Measurements from ENCODE around the gene PPM1H.
"Not testable (repeated sequence)": the region's sequence is repeated elsewhere in the genome, so short reads cannot be mapped to it uniquely, and the experiment has no call there.

Gene PPM1H

DNA sequence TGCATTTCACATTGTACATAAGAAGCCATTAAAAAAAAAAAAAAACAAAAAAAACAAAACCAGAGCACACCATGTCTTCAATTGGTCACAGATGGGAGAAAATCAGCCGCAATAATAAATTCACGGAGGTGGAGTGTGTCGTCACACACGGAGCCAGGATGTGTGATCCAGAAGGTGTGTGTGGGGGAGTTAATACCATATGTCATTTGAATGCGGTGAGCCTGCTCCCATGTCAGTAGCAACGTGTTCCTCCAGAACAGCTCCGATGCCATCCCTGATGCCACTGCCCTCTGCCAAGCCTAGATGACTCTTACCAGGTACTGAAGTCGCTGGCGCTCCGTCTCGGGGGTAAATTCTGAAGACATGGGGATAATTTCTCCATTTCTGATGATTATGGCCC lies 197.8 kb downstream of the PPM1H start:
- DNase-seq (ENCODE audit: low read depth in 2 of 2), result no peak

- no peak for DNase-seq (ENCODE audit: low read depth in 2 of 2)
Observed at GRCh38 chr12:62736596-62736995, 198.4 kb downstream of the PPM1H start.

DNA sequence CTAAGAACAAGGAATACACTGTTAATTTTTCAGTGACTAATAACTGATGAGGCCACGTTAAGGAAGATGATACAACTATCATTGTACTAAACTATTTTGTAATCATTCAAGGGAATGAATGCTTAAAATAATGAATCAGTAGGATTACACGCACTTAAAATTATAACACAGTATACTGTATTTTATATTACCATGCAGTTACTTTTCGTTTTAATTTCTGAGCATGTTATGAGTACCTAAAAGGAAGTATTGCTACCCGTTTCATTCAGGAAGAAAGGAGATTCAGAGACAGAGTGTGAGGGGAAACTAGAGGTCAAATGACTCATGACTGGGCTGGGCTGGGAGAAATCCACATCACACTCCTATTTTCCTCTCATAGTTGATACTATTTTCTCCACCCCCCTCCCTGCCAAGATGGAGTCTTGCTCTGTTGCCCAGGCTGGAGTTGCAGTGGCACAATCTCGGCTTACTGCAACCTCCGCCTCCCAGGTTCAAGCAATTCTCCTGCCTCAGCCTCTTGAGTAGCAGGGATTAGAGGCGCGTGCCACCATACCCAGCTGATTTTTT lies 202.0 kb downstream of the PPM1H start:
- no peak for DNase-seq (ENCODE audit: low read depth in 2 of 2)

- no peak for DNase-seq (ENCODE audit: low read depth in 2 of 2)
Observed at GRCh38 chr12:62731055-62731820, 203.7 kb downstream of the PPM1H start.

DNA sequence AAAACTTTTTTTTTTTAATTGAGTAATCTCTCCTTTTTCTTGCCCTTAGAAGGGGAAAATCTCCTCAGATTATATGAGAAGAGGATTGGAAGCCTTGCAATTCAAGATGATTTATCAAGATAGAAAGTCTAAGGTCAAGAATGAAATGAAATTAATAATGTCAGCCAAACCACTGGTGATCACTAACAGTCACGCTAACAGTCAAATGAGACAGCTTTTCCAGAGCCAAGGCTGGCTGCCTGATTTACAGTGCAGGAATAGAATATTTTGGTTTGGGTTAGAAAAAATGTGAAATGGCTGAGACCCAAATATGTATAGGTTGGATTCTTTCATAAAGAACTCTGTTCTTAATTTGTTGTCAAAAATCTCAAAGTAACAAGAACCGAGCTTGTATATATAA lies 204.3 kb downstream of the PPM1H start:
- DNase-seq (ENCODE audit: low read depth in 2 of 2), result no peak

- not testable (repeated sequence) for DNase-seq (ENCODE audit: low read depth in 2 of 2)
Observed at GRCh38 chr12:62729579-62730544, 205.1 kb downstream of the PPM1H start.

DNA sequence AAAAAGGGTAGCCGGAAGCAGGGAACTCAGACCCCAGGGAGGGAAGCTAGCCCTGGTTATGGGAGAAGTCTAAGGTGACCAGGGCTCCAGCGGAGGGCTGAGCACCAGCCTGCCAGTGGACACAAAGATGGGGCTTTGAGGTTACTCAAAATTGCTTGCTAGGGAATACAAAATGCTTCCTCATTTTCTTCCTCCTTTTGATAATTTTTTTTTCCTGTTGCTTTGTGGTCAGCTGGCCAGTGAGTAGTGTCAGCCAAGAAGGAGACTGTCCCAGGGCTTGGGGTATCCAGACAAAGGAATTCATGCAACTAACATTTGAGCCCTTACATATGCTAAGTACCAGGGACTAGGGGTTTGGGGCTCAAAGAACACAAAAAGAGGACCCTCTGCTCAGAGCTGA lies 206.2 kb downstream of the PPM1H start:
- DNase-seq (ENCODE audit: low read depth in 2 of 2), result no peak

GRCh38 chr12:62726471-62726980 lies 208.4 kb downstream of the PPM1H start:
- DNase-seq (ENCODE audit: low read depth in 2 of 2), result no peak

DNA sequence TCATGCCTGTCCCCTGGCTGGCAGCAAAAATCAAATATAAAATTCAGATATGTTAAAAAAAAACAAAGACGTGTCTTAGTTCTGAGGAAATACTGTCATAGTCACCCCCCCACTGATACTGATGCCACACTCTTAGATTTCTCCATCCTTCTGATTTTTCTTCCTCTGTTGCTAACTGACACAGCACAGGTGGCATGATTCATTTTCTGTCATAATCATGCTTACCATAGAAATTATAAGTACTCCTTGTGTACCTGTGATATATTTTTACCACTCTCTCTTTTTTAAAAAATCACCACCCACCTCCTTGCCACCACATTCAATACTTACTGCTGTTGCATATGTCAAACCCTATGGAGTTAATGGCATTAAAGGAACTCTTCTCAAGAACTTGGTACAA lies 209.2 kb downstream of the PPM1H start:
- no peak for DNase-seq (ENCODE audit: low read depth in 2 of 2)

DNA sequence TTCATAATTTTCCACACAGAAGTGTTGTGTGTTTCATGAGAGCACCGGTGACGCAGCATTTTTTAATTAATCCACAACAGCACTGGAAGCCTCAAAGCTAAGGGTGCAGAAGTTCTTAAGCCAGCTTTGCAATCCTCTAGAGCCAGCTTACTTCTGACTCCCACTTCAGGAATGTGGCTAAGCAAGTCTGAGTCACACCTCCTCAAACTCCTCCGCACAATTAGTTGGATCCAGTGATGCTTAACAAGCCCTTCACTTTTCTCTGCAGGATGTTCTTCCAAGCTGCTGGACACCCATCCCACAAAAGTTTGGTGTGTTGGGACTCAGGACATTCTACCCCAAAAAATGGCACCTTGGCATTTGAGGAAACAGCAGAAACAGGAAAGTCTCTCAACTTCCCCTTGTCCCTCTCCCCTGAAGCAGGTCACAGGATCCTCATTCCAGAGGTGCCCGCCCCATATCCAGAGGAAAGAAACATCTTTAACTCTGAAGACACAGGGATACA lies 210.0 kb downstream of the PPM1H start:
- DNase-seq (ENCODE audit: low read depth in 2 of 2), result no peak

DNA sequence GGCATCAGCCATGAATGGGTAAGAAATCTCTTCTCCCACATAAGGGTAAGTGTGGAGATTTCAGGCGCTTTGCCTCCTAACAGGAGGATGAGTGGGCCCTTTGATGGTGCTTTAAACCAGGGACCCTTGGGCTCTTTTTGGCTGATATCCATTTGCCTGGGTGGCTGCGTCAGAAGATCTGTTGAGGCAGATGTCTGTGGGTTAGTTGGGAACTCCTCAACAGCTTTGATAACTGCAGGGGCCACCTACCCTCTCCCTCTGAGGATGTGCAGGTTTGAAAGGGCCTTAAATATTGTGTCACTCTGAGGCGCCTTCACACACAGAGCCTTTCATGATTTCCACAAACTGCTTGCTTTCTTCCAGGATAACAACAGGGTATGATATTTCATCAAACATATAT lies 210.7 kb downstream of the PPM1H start:
- no peak for DNase-seq (ENCODE audit: low read depth in 2 of 2)

- DNase-seq (ENCODE audit: low read depth in 2 of 2), result no peak
Observed at GRCh38 chr12:62722971-62723680, 211.8 kb downstream of the PPM1H start.

GRCh38 chr12:62720661-62721330 lies 214.2 kb downstream of the PPM1H start:
- no peak for DNase-seq (ENCODE audit: low read depth in 2 of 2)

DNA sequence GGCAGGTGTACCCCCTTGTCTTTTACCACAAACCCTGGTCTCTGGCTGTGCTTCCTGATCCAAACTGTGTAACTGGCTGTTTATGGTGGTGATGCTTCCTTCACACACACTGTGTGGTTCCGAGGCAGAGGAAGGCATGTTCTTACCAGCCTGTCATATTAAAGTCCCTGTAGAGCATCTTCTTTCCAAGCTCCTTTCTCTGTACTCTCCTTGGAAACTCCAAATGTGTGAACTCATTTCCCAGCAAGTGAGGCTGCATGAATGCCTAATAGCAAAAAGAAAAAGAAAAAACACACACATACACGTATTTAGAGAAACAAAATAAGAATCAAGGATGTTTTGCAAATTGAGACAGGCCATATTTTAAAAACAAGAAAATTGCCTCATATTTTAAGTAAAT lies 214.9 kb downstream of the PPM1H start:
- DNase-seq (ENCODE audit: low read depth in 2 of 2), result no peak

DNA sequence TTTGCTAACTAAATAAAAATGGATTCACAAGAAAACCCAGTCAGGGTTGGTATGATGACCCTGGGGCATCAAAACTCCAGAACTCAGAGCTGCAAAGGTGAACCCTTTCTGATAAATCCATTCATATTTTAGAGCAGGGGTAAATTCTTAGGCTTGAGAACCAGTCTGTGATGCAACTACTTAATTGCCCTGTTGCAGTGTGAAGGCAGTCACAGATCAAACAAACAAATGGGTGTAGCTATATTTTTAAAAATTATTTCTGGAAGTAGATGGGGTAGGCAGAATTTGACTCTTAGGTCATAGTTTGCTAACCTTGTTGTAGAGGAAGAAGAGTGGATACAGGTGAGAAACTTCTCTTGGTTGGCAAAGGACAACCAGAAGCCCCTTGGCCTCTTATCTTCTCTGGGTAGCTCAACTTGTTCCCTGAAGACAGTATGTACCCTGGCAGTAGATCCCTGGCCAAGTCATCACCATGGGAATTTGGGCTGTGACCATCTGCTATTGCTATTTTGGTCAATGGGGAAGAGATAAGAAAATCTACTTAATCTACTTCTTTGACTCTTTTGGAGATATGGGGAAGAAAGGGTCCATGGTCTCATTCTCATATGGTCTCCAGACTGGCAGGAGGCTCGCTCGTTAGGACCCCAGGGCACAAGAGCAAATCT lies 216.1 kb downstream of the PPM1H start:
- DNase-seq (ENCODE audit: low read depth in 2 of 2), result no peak

DNA sequence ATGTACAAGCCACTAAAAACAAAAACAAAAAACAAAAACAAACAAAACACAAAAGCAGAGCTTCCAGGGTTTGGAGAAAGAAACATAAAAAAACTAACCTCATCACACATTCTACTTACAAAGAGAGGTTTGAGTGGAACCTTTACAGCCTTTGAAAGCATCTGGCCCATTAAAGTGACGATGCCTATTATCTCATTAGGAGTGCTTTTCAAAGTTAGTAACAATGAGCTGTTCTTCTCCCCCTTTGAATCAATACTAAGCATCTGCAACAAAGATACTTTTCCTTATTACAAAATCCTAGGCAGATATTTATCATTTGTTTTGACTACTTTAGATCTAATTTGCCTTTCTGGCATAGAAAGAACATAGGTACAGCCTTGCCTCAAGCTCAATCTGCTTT lies 217.3 kb downstream of the PPM1H start:
- DNase-seq (ENCODE audit: low read depth in 2 of 2), result no peak

- no peak for DNase-seq (ENCODE audit: low read depth in 2 of 2)
Observed at GRCh38 chr12:62716866-62717525, 218.0 kb downstream of the PPM1H start.

- DNase-seq (ENCODE audit: low read depth in 2 of 2), result no peak
Observed at GRCh38 chr12:62716037-62716436, 218.9 kb downstream of the PPM1H start.

DNA sequence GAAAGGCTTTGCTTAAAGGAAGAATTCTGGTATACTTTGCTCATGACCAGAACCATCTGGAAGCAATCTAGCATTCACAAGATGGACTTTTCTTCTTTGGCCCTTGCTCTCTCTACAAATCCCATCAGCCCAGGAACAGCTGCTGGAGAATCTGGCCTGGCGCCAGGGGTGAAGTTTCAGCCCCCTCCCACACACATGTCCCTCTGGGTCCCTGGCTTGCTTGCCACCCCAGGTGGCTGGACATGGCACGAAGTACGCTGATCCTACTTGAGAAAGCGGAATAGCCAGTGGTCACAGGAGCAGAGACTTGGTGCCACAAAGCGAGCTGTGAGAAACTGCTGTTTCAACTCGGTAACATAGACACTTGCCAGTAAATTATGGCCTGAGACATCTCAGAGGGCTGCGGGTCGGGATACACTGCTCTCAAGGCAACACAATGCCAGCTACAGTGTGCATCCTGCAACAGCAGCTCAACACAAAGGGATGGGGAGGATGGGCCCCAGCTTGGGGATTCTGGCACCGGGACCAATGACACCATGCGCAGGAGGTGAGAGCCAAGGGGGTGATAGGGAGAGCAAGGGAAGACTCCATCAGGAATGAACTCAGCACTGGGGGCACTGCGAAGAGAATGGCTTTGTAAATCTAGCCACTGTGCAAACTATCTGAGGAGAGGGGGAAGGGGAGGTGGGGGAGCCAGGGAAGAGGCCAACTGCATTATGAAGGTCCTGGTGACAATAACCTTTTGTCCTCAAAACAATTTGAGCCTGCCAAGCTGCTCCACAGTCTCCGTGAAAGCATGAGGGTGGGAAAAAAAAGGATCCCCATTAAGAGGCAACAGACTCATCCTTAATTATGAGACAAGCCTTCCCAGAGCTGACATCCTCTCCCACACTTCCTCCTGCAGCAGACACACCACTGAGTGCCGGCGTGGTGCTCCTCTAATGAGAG lies 219.9 kb downstream of the PPM1H start:
- DNase-seq (ENCODE audit: low read depth in 2 of 2), result no peak

Data from stimulated activated CD8-positive, alpha-beta memory T cell treated with anti-CD3 and anti-CD28 coated beads, Interleukin-7, amount 100 ng/mL, for 4 hours (primary cell).